H1 (cell line): ENCODE data around the gene CABLES2. TPM values are rescaled to one million over a fixed set of nuclear protein-coding genes. Genes with fewer than 3 reads are reported as not detected.

Source experiments
- CTCF ChIA-PET: fragments of 300-600 bp; sonication (Branson Sonifier 250); formaldehyde crosslinking; loops from one replicate; lab custom pipeline; 2021; ENCODE audit not compliant: partially characterized antibody; lab: Charles Lee
- POLR2A ChIA-PET: fragments of 300-600 bp; sonication (Branson Sonifier 250); formaldehyde crosslinking; loops from one replicate; lab custom pipeline; 2021; ENCODE audit warnings: inconsistent platforms; ENCODE audit not compliant: partially characterized antibody; lab: Charles Lee
- DNase-seq, 2 experiments: peaks; one replicate each; pipeline versions ENCODE4 v3.0.0 to v3.0.0-alpha.2; 2010 to 2022; ENCODE audit warnings: low spot score in 2 of 2, low read depth in 1 of 2, mixed read lengths in 1 of 2
- FAIRE-seq: peaks from 2 replicates; lab custom pipeline; 2011; peaks lifted over from hg19 to GRCh38; lab: Jason Lieb, UNC
- H2AFZ ChIP-seq: 2 replicates; pipeline ENCODE4 v1.8.1; 2012; ENCODE audit warnings: low read length, inconsistent platforms
- H2AK5ac ChIP-seq: 2 replicates; pipeline ENCODE4 v1.6.1; 2013; ENCODE audit warnings: low read depth, low read length
- H2BK120ac ChIP-seq: replicated peaks from 2 replicates; pipeline ENCODE3; 2013; ENCODE audit warnings: low read depth, low read length, inconsistent platforms
- H2BK12ac ChIP-seq: 2 replicates; pipeline ENCODE4 v1.6.1; 2013; ENCODE audit warnings: low read depth, low read length
- H2BK15ac ChIP-seq: 2 replicates; pipeline ENCODE4 v1.6.1; 2013; ENCODE audit warnings: low read length
- H2BK20ac ChIP-seq: 2 replicates; pipeline ENCODE4 v1.6.1; 2013; ENCODE audit warnings: low read length
- H2BK5ac ChIP-seq: 2 replicates; pipeline ENCODE4 v1.6.1; 2013; ENCODE audit warnings: low read depth, low read length
- H3K14ac ChIP-seq: 2 replicates; pipeline ENCODE4 v1.6.1; 2013; ENCODE audit warnings: inconsistent platforms; ENCODE audit not compliant: insufficient read length
- H3K18ac ChIP-seq: 2 replicates; pipeline ENCODE4 v1.6.1; 2013; ENCODE audit warnings: low read length; ENCODE audit errors: extremely low read depth
- H3K23ac ChIP-seq: 2 replicates; pipeline ENCODE4 v1.6.1; 2013; ENCODE audit warnings: inconsistent platforms; ENCODE audit not compliant: insufficient read length
- H3K23me2 ChIP-seq: 2 replicates; pipeline ENCODE4 v1.6.1; 2013; ENCODE audit warnings: low read depth, low read length
- H3K27ac ChIP-seq: 2 replicates; pipeline ENCODE4 v1.6.1; 2011; ENCODE audit warnings: low read depth, low read length, inconsistent platforms
- H3K27me3 ChIP-seq, 4 experiments: replicated peaks in 1 of 4; 1 replicate in 1 of 4; 2 replicates in 3 of 4; pipeline versions ENCODE4 v1.6.1 to v1.8.1; 2011 to 2013; ENCODE audit warnings: low read length in 3 of 4, mild to moderate bottlenecking in 3 of 4, inconsistent platforms in 2 of 4, mixed read lengths in 2 of 4, moderate library complexity in 1 of 4; ENCODE audit not compliant: control insufficient read depth in 3 of 4, insufficient read depth in 3 of 4; ENCODE audit errors: extremely low read depth in 1 of 4
- H3K36me3 ChIP-seq, 4 experiments: 2 replicates each; pipeline versions ENCODE4 v1.6.1 to v1.8.1; 2011 to 2013; ENCODE audit warnings: mild to moderate bottlenecking in 4 of 4, low read length in 3 of 4, moderate library complexity in 2 of 4, control low read depth in 1 of 4, inconsistent platforms in 1 of 4; ENCODE audit not compliant: insufficient read depth in 4 of 4, control insufficient read depth in 2 of 4
- H3K4ac ChIP-seq: replicated peaks from 2 replicates; pipeline ENCODE3; 2013; ENCODE audit warnings: low read length, low read depth, mixed read lengths, inconsistent platforms; ENCODE audit not compliant: insufficient read length
- H3K4me1 ChIP-seq, 4 experiments: replicated peaks in 1 of 4; 1 replicate in 1 of 4; 2 replicates in 3 of 4; pipeline versions ENCODE4 v1.6.1 to v1.8.1; 2011 to 2013; ENCODE audit warnings: low read length in 3 of 4, inconsistent platforms in 2 of 4, mixed read lengths in 1 of 4; ENCODE audit not compliant: insufficient read depth in 4 of 4, control insufficient read depth in 3 of 4
- H3K4me2 ChIP-seq, 2 experiments: 2 replicates each; pipeline versions ENCODE4 v1.6.1 to v1.8.1; 2011 to 2013; ENCODE audit warnings: low read depth in 2 of 2, low read length in 2 of 2, control low read depth in 1 of 2, inconsistent platforms in 1 of 2, mild to moderate bottlenecking in 1 of 2; ENCODE audit not compliant: insufficient read depth in 1 of 2
- H3K4me3 ChIP-seq, 4 experiments: fragments of 200-600, 300-600 bp in 1 of 4; sonication (generic), shearing (Covaris generic), sonication (Bioruptor Twin) in 1 of 4; 2 replicates each; pipeline versions ENCODE4 v1.5.1 to v1.8.1; 2011 to 2016; ENCODE audit warnings: low read length in 4 of 4, low read depth in 3 of 4, control low read depth in 2 of 4, inconsistent platforms in 2 of 4, mild to moderate bottlenecking in 2 of 4, mixed read lengths in 1 of 4, moderate library complexity in 1 of 4; ENCODE audit not compliant: insufficient read depth in 2 of 4; ENCODE audit errors: extremely low read depth in 1 of 4
- H3K56ac ChIP-seq: replicated peaks from 2 replicates; pipeline ENCODE3; 2013; ENCODE audit warnings: low read depth, mild to moderate bottlenecking, mixed read lengths, low read length, inconsistent platforms; ENCODE audit not compliant: insufficient read length
- H3K79me1 ChIP-seq: 2 replicates; pipeline ENCODE4 v1.6.1; 2013; ENCODE audit warnings: low read depth, low read length, control low read depth
- H3K79me2 ChIP-seq, 2 experiments: 2 replicates each; pipeline versions ENCODE4 v1.6.1 to v1.8.1; 2012 to 2013; ENCODE audit warnings: low read length in 2 of 2, mild to moderate bottlenecking in 2 of 2, inconsistent platforms in 1 of 2; ENCODE audit not compliant: insufficient read depth in 2 of 2, control insufficient read depth in 1 of 2
- H3K9ac ChIP-seq, 4 experiments: replicated peaks in 1 of 4; 1 replicate in 1 of 4; 2 replicates in 3 of 4; pipeline versions ENCODE4 v1.6.1 to v1.8.1; 2011 to 2013; ENCODE audit warnings: low read depth in 3 of 4, low read length in 3 of 4, control low read depth in 2 of 4, mild to moderate bottlenecking in 2 of 4, moderate library complexity in 2 of 4, inconsistent platforms in 1 of 4; ENCODE audit errors: extremely low read depth in 1 of 4
- H3K9me3 ChIP-seq, 2 experiments: 2 replicates each; pipeline versions ENCODE4 v1.6.1 to v1.8.1; 2012 to 2013; ENCODE audit warnings: mild to moderate bottlenecking in 2 of 2, moderate library complexity in 2 of 2, control low read depth in 1 of 2, inconsistent platforms in 1 of 2, low read depth in 1 of 2, low read length in 1 of 2, mixed read lengths in 1 of 2; ENCODE audit not compliant: insufficient read depth in 2 of 2
- H4K20me1 ChIP-seq, 2 experiments: replicated peaks in 1 of 2; 2 replicates each; pipeline versions ENCODE3 to v1.8.1; 2011 to 2013; ENCODE audit warnings: inconsistent platforms in 2 of 2, low read length in 2 of 2, mild to moderate bottlenecking in 1 of 2; ENCODE audit not compliant: insufficient read depth in 2 of 2, control insufficient read depth in 1 of 2
- H4K5ac ChIP-seq: 2 replicates; pipeline ENCODE4 v1.6.1; 2013; ENCODE audit warnings: low read length, low read depth, mixed read lengths, inconsistent platforms; ENCODE audit not compliant: insufficient read length
- H4K8ac ChIP-seq: 2 replicates; pipeline ENCODE4 v1.8.0; 2013; ENCODE audit warnings: mild to moderate bottlenecking, moderate library complexity, low read length, inconsistent platforms; ENCODE audit not compliant: insufficient read depth; ENCODE audit errors: extremely low read depth
- H4K91ac ChIP-seq: replicated peaks from 2 replicates; pipeline ENCODE3; 2013; ENCODE audit warnings: low read length, mixed read lengths, inconsistent platforms; ENCODE audit not compliant: insufficient read length
- BCL11A ChIP-seq, 2 experiments: IDR thresholded peaks; one replicate each; pipeline ENCODE4 v1.6.1; 2011; ENCODE audit warnings: low read depth in 2 of 2, low read length in 2 of 2, mild to moderate bottlenecking in 2 of 2
- CTCF ChIP-seq, 3 experiments: IDR thresholded peaks; 1 replicate in 2 of 3; 2 replicates in 1 of 3; pipeline versions ENCODE4 v1.5.1 to v1.6.1; 2011; ENCODE audit warnings: low read length in 3 of 3, mild to moderate bottlenecking in 3 of 3, inconsistent platforms in 2 of 3, low read depth in 1 of 3, moderate library complexity in 1 of 3; ENCODE audit not compliant: insufficient read depth in 1 of 3; ENCODE audit errors: control extremely low read depth in 1 of 3
- GABPA ChIP-seq: IDR thresholded peaks from 2 replicates; pipeline ENCODE4 v1.6.1; 2011; ENCODE audit warnings: mild to moderate bottlenecking, low read length, moderate library complexity, borderline replicate concordance; ENCODE audit not compliant: insufficient read depth
- JUN ChIP-seq: IDR thresholded peaks from 2 replicates; pipeline ENCODE4 v1.6.1; 2011; ENCODE audit warnings: low read depth, mild to moderate bottlenecking, improper control_type of control experiment, low read length
- MAFK ChIP-seq: IDR thresholded peaks from 2 replicates; pipeline ENCODE4 v1.6.1; 2012; ENCODE audit warnings: low read depth, mild to moderate bottlenecking, improper control_type of control experiment, low read length
- TCF12 ChIP-seq: IDR thresholded peaks from 2 replicates; pipeline ENCODE4 v1.6.1; 2011; ENCODE audit warnings: low read depth, mild to moderate bottlenecking, low read length
- WGBS, 2 experiments: shearing (Covaris generic) in 1 of 2; methylation state at CpG; one replicate each; pipeline versions ENCODE4 v1.1.6 to v1.1.7; 2013 to 2015; ENCODE audit warnings: low lambda C conversion rate in 2 of 2, mixed read lengths in 2 of 2, inconsistent platforms in 1 of 2, low coverage in 1 of 2, missing lambda C conversion rate in 1 of 2; ENCODE audit not compliant: insufficient replicate concordance in 2 of 2, insufficient coverage in 1 of 2, insufficient read length in 1 of 2; ENCODE audit errors: extremely low coverage in 1 of 2, missing lambda C conversion rate in 1 of 2; 5-methylcytosine and 5-hydroxymethylcytosine counted together
- polyA plus RNA-seq, 7 experiments: library from polyadenylated mRNA; depleted of rRNA in 3 of 7; stranded (reverse) in 5 of 7; unstranded in 2 of 7; fragments of >200 nt in 5 of 7; fragments of 200-250 nt in 2 of 7; gene quantifications; 1 replicate in 5 of 7; 2 replicates in 1 of 7; 4 replicates in 1 of 7; pipeline versions ENCODE4 v1.2.1 to v1.2.3, GENCODE V29; 2011 to 2013; ENCODE audit warnings: missing spikeins in 2 of 7, mixed read lengths in 2 of 7
- total RNA-seq: library from RNA; stranded (reverse); fragmentation: NEBNext Ultra II Directional; extraction: Animal tissue kit (Norgen Biotek cat#: 25700); gene quantifications from 2 replicates; pipeline ENCODE4 v1.2.1, GENCODE V29; 2021
- TF ChIP-seq, protein P1 (sequence below): IDR thresholded peaks from 2 replicates; pipeline ENCODE4 v1.6.1; 2012; ENCODE audit warnings: inconsistent platforms

CABLES2 gene
- total and polyA plus RNA-seq, 2 of the 8 experiments (the other 6 are each of a cell fraction or from before 2014, with no cell fraction given), result 8.0 to 8.8 TPM

- H2AK5ac ChIP-seq, result peak overlapping the region; percentile 61; the same call in 1 of the 2 replicates
- peak overlapping the region; percentile 85 to 86 for H3K4me2 ChIP-seq
- H4K5ac ChIP-seq, result peak overlapping the region; percentile 60
- ChIA-PET CTCF (interaction anchor here (0.7 to 10.9 kb wide), 23 partner anchors 10 to 1685 kb away, joined by 3 to 212 read pairs (median 4); partner anchors contain the start of gene RPS21), POLR2A (interaction anchor here (0.7 to 12.6 kb wide), 14 partner anchors 8 to 151 kb away, joined by 3 to 213 read pairs (median 5); partner anchors contain the start of genes ADRM1 and RPS21)
- H2BK5ac ChIP-seq, result peak overlapping the region; percentile 81; the same call in 1 of the 2 replicates
- 0 out of 2 replicates have a peak overlapping the region, but pooled peaks have one; percentile 55 for H2BK12ac ChIP-seq
- no peak overlapping the region for H2AFZ ChIP-seq
- peaks cover 3 to 5% of the 10 kb centered on the region in 2 experiments for H4K20me1 ChIP-seq
- no peak overlapping the region; the same call in 1 of the 2 replicates for H4K8ac ChIP-seq
- H2BK20ac ChIP-seq, result peak overlapping the region; percentile 75; the same call in 1 of the 2 replicates
- H3K79me1 ChIP-seq, result peaks cover 5% of the 10 kb centered on the region
- no peak overlapping the region for H3K27ac ChIP-seq
- H3K4me3 ChIP-seq, result peak overlapping the region; percentile 3 to 77 (median 43); a peak in 5 of 8 replicates
- no peaks in the 10 kb centered on the region for H3K27me3 ChIP-seq
- peak overlapping the region; percentile 95; the same call in 1 of the 2 replicates for H2BK15ac ChIP-seq
- peak overlapping the region; percentile 95 for H3K18ac ChIP-seq
- DNase-seq (peak in 1 of 2 experiments; percentile 74), FAIRE-seq (no peak)
- no peak overlapping the region for H3K56ac ChIP-seq
- no peak overlapping the region for H2BK120ac ChIP-seq
- H3K4me1 ChIP-seq, result peaks cover 10 to 51% (median 43%) of the 10 kb centered on the region in 4 experiments
- no peaks in the 10 kb centered on the region for H3K9me3 ChIP-seq
- H3K14ac ChIP-seq, result no peak overlapping the region
- no peak overlapping the region for H3K23ac ChIP-seq
- H3K36me3 ChIP-seq, result no peaks in the 10 kb centered on the region
- no peak overlapping the region for H3K9ac ChIP-seq
- H4K91ac ChIP-seq, result peak overlapping the region; percentile 34
- 43% methylated on average over 17 of the region's 28 CpGs; no CpG with 5 or more reads in 1 of the 2 experiments for WGBS, 2 experiments
- peaks cover 12% of the 10 kb centered on the region for H3K23me2 ChIP-seq
- peaks cover 11 to 24% of the 10 kb centered on the region in 2 experiments; a peak in 3 of 4 replicates for H3K79me2 ChIP-seq
- H3K4ac ChIP-seq, result peak overlapping the region; percentile 1
- TF ChIP-seq GABPA, result 0 out of 2 replicates have a peak, but pooled peaks have one; percentile 28
- TF ChIP-seq TCF12, result no peak
- TF ChIP-seq, protein P1, sequence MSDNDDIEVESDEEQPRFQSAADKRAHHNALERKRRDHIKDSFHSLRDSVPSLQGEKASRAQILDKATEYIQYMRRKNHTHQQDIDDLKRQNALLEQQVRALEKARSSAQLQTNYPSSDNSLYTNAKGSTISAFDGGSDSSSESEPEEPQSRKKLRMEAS, result no peak
- TF ChIP-seq MAFK, result peak; percentile 58; the same call in 1 of the 2 replicates
- TF ChIP-seq BCL11A (IDR thresholded peaks at IDR 0.05; ENCODE audit: low read depth in 2 of 2, low read length in 2 of 2), result no peak
- TF ChIP-seq CTCF (IDR thresholded peaks at IDR 0.05; ENCODE audit: control extremely low read depth in 1 of 3, insufficient read depth in 1 of 3, low read depth in 1 of 3, low read length in 3 of 3), result peak; percentile 48 to 52 (median 48)
- no peak for TF ChIP-seq JUN
These were observed 37.9 kb downstream of the CABLES2 start for GRCh38 chr20:62368976-62369814.
